A549 (cell line): ENCODE data around the gene MRPS24.
A peak's percentile ranks its signal among the peaks of the same experiment; 100 is the strongest.

ENCODE experiments used
- BCL3 ChIP-seq: fragments of >200 bp; sonication (Bioruptor Twin); formaldehyde crosslinking; IDR thresholded peaks from 3 replicates; pipeline ENCODE4 v1.6.1; 2016
- BHLHE40 ChIP-seq: IDR thresholded peaks from 2 replicates; pipeline ENCODE4 v1.6.1; 2012; ENCODE audit warnings: low read depth, low read length, inconsistent platforms
- CHD2 ChIP-seq: fragments of 150-350 bp; IDR thresholded peaks from 2 replicates; pipeline ENCODE4 v1.6.1; 2014; ENCODE audit warnings: low read length; ENCODE audit not compliant: partially characterized antibody
- JUN ChIP-seq, 2 experiments: fragments of >200 bp; sonication (Bioruptor Twin); formaldehyde crosslinking; IDR thresholded peaks; 2 replicates in 1 of 2; 3 replicates in 1 of 2; pipeline ENCODE4 v1.6.1; 2016 to 2017
- NR3C1 ChIP-seq: fragments of >200 bp; sonication (Bioruptor Twin); formaldehyde crosslinking; IDR thresholded peaks from 3 replicates; pipeline ENCODE4 v1.6.1; 2017
- POLR2A ChIP-seq: IDR thresholded peaks from 2 replicates; pipeline ENCODE4 v1.6.1; 2012; ENCODE audit warnings: mild to moderate bottlenecking, low read length
- SMC3 ChIP-seq: fragments of >200 bp; sonication (Bioruptor Twin); formaldehyde crosslinking; IDR thresholded peaks from 3 replicates; pipeline ENCODE4 v1.6.1; 2018; ENCODE audit warnings: inconsistent platforms
- USF2 ChIP-seq: fragments of 450-650 bp; IDR thresholded peaks from 2 replicates; pipeline ENCODE4 v1.6.1; 2014; ENCODE audit warnings: antibody characterized with exemption
- ZC3H11A ChIP-seq: fragments of 450-650 bp; IDR thresholded peaks from 2 replicates; pipeline ENCODE4 v1.6.1; 2014; ENCODE audit warnings: antibody characterized with exemption, mild to moderate bottlenecking
- TF ChIP-seq, protein P1 (sequence below): fragments of 200-600 bp; sonication (generic); IDR thresholded peaks from 2 replicates; pipeline ENCODE4 v1.6.1; 2016; ENCODE audit warnings: antibody characterized with exemption, mild to moderate bottlenecking, moderate library complexity
- TF ChIP-seq, protein P2 (sequence below): fragments of >200 bp; sonication (Bioruptor Twin); formaldehyde crosslinking; IDR thresholded peaks from 3 replicates; pipeline ENCODE4 v1.5.1; 2016

DNA sequence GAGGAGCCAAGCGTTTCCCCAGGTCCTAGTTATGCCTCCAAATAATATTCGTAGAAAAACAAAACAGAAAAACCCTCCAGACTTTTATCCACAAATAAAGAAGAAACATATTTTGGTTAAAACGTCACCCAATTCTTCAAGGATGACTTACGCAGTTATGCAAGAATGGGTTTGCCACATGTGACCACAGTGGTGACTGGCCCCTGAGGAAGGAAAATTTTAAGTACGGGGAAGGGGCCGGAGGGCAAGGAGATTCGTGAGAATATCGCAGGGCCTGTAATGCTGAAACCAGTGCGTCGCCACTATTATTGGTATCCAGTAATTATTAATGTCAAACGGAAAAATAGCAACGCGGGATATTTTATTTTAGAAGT, 537 bp upstream of the MRPS24 start:
- TF ChIP-seq JUN (IDR thresholded peaks at IDR 0.05) (no peak), USF2 (peak; percentile 47), POLR2A (no peak), BCL3 (no peak), SMC3 (no peak), NR3C1 (no peak), CHD2 (no peak), BHLHE40 (no peak), ZC3H11A (no peak)
- TF ChIP-seq, protein P1, sequence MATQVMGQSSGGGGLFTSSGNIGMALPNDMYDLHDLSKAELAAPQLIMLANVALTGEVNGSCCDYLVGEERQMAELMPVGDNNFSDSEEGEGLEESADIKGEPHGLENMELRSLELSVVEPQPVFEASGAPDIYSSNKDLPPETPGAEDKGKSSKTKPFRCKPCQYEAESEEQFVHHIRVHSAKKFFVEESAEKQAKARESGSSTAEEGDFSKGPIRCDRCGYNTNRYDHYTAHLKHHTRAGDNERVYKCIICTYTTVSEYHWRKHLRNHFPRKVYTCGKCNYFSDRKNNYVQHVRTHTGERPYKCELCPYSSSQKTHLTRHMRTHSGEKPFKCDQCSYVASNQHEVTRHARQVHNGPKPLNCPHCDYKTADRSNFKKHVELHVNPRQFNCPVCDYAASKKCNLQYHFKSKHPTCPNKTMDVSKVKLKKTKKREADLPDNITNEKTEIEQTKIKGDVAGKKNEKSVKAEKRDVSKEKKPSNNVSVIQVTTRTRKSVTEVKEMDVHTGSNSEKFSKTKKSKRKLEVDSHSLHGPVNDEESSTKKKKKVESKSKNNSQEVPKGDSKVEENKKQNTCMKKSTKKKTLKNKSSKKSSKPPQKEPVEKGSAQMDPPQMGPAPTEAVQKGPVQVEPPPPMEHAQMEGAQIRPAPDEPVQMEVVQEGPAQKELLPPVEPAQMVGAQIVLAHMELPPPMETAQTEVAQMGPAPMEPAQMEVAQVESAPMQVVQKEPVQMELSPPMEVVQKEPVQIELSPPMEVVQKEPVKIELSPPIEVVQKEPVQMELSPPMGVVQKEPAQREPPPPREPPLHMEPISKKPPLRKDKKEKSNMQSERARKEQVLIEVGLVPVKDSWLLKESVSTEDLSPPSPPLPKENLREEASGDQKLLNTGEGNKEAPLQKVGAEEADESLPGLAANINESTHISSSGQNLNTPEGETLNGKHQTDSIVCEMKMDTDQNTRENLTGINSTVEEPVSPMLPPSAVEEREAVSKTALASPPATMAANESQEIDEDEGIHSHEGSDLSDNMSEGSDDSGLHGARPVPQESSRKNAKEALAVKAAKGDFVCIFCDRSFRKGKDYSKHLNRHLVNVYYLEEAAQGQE: no peak
- TF ChIP-seq, protein P2, sequence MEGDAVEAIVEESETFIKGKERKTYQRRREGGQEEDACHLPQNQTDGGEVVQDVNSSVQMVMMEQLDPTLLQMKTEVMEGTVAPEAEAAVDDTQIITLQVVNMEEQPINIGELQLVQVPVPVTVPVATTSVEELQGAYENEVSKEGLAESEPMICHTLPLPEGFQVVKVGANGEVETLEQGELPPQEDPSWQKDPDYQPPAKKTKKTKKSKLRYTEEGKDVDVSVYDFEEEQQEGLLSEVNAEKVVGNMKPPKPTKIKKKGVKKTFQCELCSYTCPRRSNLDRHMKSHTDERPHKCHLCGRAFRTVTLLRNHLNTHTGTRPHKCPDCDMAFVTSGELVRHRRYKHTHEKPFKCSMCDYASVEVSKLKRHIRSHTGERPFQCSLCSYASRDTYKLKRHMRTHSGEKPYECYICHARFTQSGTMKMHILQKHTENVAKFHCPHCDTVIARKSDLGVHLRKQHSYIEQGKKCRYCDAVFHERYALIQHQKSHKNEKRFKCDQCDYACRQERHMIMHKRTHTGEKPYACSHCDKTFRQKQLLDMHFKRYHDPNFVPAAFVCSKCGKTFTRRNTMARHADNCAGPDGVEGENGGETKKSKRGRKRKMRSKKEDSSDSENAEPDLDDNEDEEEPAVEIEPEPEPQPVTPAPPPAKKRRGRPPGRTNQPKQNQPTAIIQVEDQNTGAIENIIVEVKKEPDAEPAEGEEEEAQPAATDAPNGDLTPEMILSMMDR: no peak
